ENCODE results near the gene DLST. TPM values are rescaled to one million over a fixed set of nuclear protein-coding genes. Genes with fewer than 3 reads are reported as not detected.

Gene DLST
- total and polyA plus RNA-seq, 2 of the 4 experiments (the other 2 are of a cell fraction): 58.6 to 119 TPM

- H4K20me1 ChIP-seq (ENCODE audit: insufficient read depth, low read length): no peaks in the 10 kb centered on the region
- no peak overlapping the region for H3K23ac ChIP-seq (ENCODE audit: low read depth, low read length)
- TF ChIP-seq USF2 (IDR thresholded peaks at IDR 0.05; ENCODE audit: low read depth, low read length): no peak
- no peak for TF ChIP-seq NFE2L2 (IDR thresholded peaks at IDR 0.05; ENCODE audit: low read depth, low read length)
- no peak for TF ChIP-seq SMC3 (IDR thresholded peaks at IDR 0.05; ENCODE audit: low read depth, low read length)
- TF ChIP-seq POLR2A (IDR thresholded peaks at IDR 0.05; ENCODE audit: low read depth, low read length): no peak
- TF ChIP-seq FOS (IDR thresholded peaks at IDR 0.05; ENCODE audit: low read depth, low read length): no peak
- TF ChIP-seq RFX5 (IDR thresholded peaks at IDR 0.05; ENCODE audit: low read depth, low read length): no peak
- TF ChIP-seq MXI1 (IDR thresholded peaks at IDR 0.05; ENCODE audit: borderline replicate concordance, low read depth, low read length): no peak
- TF ChIP-seq MAFK (IDR thresholded peaks at IDR 0.05; ENCODE audit: low read depth, low read length): no peak
- TF ChIP-seq RCOR1 (IDR thresholded peaks at IDR 0.05; ENCODE audit: insufficient replicate concordance, low read length): no peak
- no peak for TF ChIP-seq CHD1 (IDR thresholded peaks at IDR 0.05; ENCODE audit: low read depth, low read length)
- H2BK15ac ChIP-seq (ENCODE audit: low read depth, low read length): no peak overlapping the region
- no peak overlapping the region for H2AK9ac ChIP-seq (replicated peaks; ENCODE audit: low read depth, low read length, poor library complexity)
- no peak overlapping the region for H2AK5ac ChIP-seq (ENCODE audit: low read depth, low read length)
- H3K36me3 ChIP-seq (ENCODE audit: control insufficient read depth, insufficient read depth, low read length): no peaks in the 10 kb centered on the region
- intact Hi-C loops (cut with micrococcal nuclease): no loop called here
- no peak overlapping the region for H3K9ac ChIP-seq (ENCODE audit: low read depth, low read length)
- no peak overlapping the region for H3K56ac ChIP-seq (ENCODE audit: extremely low read depth, insufficient read depth, low read length)
- no peaks in the 10 kb centered on the region for H3K79me1 ChIP-seq (ENCODE audit: low read depth in 1 of 2, low read length in 2 of 2)
- no peak overlapping the region for H3K4ac ChIP-seq (ENCODE audit: low read depth, low read length)
- BruUV-seq (replicated peaks): no TSS peak
- ATAC-seq (ENCODE audit: low read depth): no peak
- H4K5ac ChIP-seq (ENCODE audit: low read depth, low read length): no peak overlapping the region
- no peak overlapping the region for H3K18ac ChIP-seq (ENCODE audit: low read depth, low read length)
- H3K14ac ChIP-seq (replicated peaks; ENCODE audit: low read depth, low read length): no peak overlapping the region
- no peak overlapping the region for H4K91ac ChIP-seq (ENCODE audit: insufficient read depth, low read depth, low read length)
- H2BK20ac ChIP-seq (ENCODE audit: low read depth, low read length): no peak overlapping the region
- dilution Hi-C loops (cut with HindIII; ENCODE audit: low sequenced_read_pairs, unreplicated experiment): no loop called here
- H2BK5ac ChIP-seq (ENCODE audit: low read depth, low read length, poor library complexity, severe bottlenecking): no peak overlapping the region
- no peak for DNase-seq
- no peak overlapping the region for H3K4me3 ChIP-seq (ENCODE audit: insufficient read depth, low read depth, low read length)
- H3K4me2 ChIP-seq (ENCODE audit: low read depth, low read length): no peak overlapping the region
- H3K27ac ChIP-seq (ENCODE audit: insufficient read depth, low read length): no peak overlapping the region
- ChIA-PET CTCF (no interaction called here), POLR2A (ENCODE audit: unreplicated experiment) (no interaction called here)
- H3K4me1 ChIP-seq (ENCODE audit: control insufficient read depth, insufficient read depth, low read length): peaks cover 4% of the 10 kb centered on the region; the same call in 1 of the 2 replicates
- H3K9me1 ChIP-seq (ENCODE audit: insufficient read depth, low read length): 0 out of 2 replicates have a peak, but pooled peaks cover 2% of the 10 kb centered on the region
- WGBS, 2 experiments (ENCODE audit: extremely low coverage in 2 of 2, insufficient read length in 1 of 2): no CpG with 5 or more reads among the region's 7 CpGs
- H4K8ac ChIP-seq (ENCODE audit: low read depth in 2 of 2, low read length in 2 of 2): no peak overlapping the region
- in situ Hi-C loops (cut with MboI; ENCODE audit: low sequenced_read_pairs): loop anchor here (10.0 kb wide), 1 partner anchor 389 kb away; no protein-coding TSS in a partner anchor
- H3K27me3 ChIP-seq (ENCODE audit: control insufficient read depth, insufficient read depth, low read length): no peaks in the 10 kb centered on the region
- no peak overlapping the region for H2BK120ac ChIP-seq (ENCODE audit: low read depth, low read length)
- H2AFZ ChIP-seq (replicated peaks; ENCODE audit: low read length, poor library complexity): no peak overlapping the region
- no peaks in the 10 kb centered on the region for H3K9me3 ChIP-seq (ENCODE audit: control insufficient read depth, insufficient read depth, low read length)
Observed at GRCh38 chr14:74915826-74916225, 34.1 kb downstream of the DLST start.

Data from IMR-90 (cell line).